GM21619 (cell line): Measurements from ENCODE around the gene UGT2B28.
"Not testable (repeated sequence)": the region's sequence is repeated elsewhere in the genome, so short reads cannot be mapped to it uniquely, and the experiment has no call there.

Experiments used
- ATAC-seq: cut with Tn5 transposase; IDR thresholded peaks from one replicate; pipeline ENCODE4 v1.9.1; 2021; ENCODE audit not compliant: unreplicated experiment

The UGT2B28 gene

DNA sequence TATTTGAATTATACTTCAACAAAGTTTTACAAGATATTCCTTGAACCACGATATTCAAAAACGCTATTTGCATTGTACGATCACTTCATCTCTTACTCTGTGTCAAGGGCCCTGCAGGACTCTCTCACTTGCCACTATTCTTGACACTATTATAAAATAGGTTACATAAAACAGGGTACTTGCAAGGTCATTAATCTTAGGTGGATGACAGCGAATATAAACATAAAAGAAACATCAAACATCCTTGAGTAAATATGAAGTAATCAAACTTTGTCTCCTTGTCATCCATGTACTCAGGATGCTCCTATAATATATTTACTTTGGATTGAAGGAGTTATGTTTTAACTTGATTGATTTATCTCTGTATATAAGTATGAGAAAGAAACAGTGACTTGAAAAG, at the start of gene UGT2B28:
Gene UGT2B28 (plus strand): TSS at position 395 of the 400 bp plus-strand sequence. CDS start 26 bp downstream, outside the sequence.
- not testable (repeated sequence) for ATAC-seq

DNA sequence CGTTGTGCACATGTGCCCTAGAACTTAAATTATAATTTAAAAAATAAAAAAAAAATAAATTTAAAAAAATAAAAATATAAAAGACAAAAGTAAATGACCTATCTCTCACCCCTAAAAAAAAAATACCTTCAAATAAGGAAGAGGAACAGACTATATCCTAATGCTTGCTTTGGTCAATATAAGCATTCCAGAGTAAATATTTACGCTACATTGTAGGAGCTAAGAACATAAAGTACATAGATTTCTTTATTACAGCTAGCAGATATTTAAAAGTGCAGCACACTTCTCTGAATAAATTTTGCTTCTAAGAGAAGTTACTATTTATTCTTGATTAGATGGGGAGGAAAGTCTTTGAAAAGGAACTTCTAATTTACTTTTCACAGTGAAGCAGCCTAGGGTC, 41.2 kb upstream of the UGT2B28 start:
- no peak for ATAC-seq

DNA sequence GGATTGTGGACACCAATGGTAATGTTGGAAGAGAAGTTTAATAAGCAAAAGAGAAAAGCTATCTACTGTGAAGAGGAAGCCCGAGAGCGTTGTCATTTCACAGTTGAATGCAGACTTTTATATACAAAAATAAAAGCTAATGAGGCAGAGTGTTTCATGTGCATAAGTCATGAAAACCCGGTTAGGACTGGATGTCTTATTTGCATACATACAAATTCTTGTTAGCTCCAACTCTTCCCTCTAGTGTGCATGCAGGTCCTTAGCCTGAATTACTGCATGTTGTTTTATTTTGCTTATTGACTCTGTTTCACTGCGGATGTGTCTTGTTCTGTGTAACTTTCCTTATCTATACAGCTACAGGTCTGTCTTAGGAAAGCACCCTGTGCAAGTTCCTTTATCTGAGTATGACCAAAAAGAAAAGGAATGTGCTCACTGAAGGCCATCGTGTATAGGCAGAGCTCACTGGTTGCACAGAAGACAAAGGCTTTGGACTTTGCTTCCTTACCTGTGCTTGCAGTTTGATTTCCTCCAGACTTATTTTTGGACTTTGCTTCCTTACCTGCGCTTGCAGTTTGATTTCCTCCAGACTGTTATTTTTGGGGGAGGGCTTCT, 40.6 kb upstream of the UGT2B28 start:
- no peak for ATAC-seq

DNA sequence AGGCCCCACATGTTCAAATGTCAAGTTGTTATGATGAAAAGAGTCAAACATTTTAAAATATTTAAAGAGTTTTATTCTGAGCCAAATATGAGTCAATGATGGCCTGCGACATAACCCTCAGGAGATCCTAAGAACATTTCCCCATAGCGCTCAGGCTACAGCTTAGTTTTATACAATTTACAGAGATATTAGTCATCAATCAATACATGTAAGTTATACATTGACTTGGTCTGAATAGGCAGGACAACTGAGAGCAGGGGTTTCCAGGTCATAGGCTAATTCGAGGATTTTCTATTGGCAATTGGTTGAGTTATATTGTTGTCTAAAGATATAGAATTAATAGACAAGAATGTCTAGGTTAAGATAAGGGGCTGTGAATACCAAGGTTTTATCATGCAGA, 39.5 kb upstream of the UGT2B28 start:
- not testable (repeated sequence) for ATAC-seq

DNA sequence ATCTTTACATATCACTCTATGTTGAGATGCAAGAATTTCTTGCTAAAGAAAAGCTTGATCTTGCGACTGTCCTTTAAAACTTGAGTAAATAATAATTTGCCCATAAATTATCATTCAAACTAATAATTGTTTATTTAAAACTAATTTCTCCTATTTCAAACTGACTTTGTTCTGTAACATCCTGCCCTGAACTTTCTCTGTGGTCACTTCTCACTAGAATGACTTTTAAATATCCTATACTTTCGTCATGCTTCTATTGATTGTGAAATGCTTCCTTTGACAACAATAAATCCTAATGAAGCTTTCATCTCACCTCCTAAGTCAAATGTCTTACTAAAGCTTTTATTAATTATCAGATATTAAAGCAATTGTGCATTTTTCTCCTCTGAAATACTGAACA, 38.5 kb upstream of the UGT2B28 start:
- ATAC-seq, result not testable (repeated sequence)

DNA sequence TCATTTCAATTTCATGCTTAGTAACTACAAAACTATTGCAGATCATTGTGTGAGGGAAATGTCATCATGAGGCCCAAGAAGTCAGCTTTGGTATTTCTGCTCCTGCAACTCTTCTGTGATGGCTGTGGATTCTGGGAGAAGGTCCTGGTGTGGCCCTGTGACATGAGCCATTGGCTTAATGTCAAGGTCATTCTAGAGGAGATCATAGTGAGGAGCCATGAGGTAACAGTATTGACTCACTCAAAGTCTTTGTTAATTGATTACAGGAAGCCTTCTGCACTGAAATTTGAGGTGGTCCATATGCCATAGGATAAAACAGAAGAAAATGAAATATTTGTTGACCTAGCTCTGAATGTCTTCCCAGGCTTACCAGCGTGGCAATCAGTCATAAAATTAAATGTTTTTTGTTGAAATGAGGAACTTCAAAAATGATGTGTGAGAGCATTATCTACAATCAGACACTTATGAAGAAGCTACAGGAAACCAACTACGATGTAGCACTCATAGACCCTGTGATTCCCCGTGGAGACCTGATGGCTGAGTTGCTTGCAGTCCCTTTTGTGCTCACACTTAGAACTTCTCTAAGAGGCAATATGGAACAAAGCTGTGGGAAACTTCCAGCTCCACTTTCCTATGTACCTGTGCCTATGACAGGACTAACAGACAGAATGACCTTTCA, 37.6 kb upstream of the UGT2B28 start:
- ATAC-seq, result not testable (repeated sequence)

DNA sequence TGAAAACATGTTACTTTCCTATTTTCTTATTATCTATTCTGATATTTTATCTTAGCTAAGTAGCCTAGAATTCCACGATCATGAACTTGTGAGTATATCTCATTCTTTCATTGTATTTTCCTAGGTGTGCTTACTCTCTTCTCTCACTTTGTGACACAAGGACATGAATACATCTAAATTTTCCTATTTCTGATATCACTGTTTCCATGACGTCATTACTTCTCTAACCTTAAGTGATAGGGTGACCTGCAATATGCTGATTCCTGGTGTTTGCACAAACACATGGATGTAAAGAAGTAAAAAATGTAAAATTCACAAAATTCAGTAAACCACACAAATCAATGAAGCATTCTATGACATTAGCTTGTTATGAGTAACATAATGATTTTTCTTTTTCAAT, 29.4 kb upstream of the UGT2B28 start:
- ATAC-seq, result not testable (repeated sequence)

DNA sequence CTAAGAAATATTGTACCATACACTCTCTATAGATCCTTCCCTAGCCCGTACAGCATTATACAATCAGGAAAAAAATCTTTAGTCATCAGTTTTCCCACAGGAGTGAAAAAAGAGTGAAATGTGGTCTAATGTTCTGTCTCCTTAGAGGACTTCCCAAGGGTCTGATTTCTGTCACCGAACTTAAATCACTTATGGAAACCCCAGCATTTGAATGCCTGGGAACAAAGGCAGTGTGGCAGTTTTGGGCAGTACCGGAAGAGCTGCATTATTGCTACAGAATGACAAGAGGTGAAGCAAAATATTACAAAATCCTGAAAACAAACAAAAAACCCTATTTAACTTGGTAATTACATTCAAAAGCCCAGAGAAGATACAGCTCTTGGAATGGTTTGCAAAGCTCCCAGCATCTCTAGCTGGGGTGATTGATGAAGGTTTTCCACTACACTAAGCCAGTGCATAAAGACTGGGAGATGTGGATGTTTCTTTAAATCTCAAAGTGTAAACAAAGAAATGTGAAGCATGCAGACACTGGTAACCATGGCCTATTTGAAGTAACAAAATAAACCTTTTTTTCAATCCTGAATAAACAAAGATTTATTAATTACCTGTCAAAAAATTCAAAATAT, 27.0 kb upstream of the UGT2B28 start:
- not testable (repeated sequence) for ATAC-seq

DNA sequence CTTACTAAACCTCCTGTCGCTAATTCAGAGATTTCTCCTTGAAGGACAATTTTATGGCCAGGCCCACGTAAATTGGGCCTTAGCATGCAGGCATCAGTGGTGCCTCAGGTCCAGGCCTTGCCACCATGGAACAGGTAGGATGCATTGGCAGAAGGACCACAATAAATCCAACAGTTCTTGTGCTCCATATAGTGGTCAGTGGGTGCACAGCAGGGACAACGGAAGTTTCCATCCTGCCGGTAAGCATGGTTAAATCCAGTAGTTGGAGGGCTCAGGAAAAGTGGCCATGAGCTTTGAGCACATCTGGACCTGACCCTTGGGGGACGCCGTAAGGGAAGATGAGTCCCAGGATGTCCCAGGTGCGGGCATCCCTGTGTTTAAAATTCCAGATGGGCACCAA, 11.7 kb upstream of the UGT2B28 start:
- ATAC-seq, result not testable (repeated sequence)

DNA sequence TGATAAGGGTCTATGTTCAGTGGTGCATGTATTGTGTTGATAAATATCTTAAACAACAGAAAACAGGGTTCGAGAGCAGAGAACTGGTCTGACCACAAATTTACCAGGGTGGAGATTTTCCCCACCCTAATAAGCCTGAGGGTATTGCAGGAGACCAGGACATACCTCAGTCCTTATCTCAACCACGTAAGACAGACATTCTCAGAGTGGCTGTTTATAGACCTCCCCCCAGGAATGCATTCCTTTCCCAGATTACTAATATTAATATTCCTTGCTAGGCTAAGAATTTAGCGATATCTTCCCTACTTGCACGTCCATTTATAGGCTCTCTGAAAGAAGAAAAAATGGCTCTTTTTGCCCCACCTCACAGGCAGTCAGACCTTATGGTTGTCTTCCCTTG, 16.1 kb downstream of the UGT2B28 start:
- ATAC-seq, result not testable (repeated sequence)

DNA sequence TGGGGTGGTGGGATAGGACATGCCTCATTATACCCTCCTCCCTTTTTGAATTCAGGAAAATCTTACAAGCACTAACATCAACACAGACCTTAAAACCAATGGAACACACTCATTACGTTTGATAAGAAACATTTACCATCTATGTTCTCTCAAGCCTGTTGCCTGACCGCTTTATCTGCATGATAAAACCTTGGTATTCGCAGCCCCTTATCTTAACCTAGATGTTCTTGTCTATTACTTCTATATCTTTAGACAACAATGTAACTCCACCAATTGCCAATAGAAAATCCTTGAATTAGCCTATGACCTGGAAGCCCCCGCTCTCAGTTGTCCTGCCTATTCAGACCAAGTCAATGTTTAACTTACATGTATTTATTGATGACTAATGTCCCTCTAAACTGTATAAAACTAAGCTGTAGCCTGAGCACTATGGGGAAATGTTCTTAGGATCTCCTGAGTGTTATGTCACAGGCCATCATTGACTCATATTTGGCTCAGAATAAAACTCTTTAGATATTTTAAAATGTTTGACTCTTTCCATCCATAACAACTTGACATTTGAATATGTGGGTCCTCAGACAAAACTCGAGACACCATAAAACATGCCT, 28.3 kb downstream of the UGT2B28 start:
- not testable (repeated sequence) for ATAC-seq

DNA sequence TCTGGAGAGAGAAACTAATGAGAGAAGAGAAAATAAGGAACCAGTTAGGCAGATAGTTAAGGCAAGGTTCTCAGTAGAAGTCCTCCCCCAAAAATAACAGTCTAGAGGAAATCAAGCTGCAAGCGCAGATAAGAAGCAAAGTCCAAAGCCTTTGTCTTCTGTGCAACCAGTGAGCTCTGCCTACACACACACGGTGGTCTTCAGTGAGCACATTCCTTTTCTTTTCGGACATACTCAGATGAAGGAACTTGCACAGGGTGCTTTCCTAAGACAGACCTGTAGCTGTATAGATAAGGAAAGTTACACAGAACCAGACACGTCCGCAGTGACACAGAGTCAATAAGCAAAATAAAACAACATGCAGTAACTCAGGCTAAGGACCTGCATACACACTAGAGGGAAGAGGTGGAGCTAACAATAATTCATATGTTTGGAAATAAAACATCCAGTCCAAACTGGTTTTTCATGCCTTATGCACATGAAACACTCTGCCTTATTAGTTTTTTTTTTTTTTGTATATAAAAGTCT, 29.3 kb downstream of the UGT2B28 start:
- not testable (repeated sequence) for ATAC-seq

DNA sequence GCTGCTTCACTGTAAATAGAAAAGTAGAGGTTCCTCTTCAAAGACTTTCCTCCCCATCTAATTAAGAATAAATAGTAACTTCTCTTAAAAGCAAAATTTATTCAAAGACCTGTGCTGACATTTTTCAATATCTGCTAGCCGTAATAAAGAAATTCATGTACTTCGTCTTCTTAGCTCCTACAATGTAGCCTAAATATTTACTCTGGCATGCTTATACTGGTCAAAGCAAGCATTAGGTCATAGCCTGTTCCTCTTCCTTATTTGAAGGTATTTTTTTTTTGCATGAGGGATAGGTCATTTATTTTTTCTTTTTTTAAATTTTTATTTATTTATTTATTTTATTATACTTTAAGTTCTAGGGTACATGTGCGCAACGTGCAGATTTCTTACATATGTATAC, 30.0 kb downstream of the UGT2B28 start:
- ATAC-seq, result not testable (repeated sequence)

DNA sequence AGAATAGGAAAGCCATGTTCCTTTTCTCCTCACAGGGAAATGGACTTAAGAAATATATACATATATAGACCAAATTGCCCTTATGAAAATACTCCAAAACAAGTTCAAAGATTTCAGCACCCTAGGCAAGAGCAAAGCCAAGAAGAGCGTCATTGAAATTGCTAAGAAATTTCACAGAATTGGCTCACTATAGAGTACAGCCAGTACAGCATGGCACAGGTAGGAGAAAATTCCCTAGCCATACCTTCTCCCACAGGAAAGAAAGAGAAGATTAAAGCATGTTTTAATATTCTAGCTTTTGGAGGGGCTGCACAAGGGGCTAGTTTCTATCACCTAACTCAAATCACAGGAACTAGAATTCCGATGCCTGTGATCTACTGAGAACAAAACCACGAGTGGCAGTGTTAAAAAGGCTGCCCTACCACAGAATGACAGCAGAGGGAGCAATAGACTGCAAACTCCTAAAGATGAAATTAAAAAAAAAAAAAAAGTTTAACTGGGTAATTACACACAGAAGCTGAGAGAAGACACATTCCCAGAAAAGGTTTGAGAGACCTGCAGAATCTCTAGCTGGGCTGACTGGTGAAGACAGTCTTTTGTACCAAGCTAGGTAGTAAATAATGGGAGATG, 37.5 kb downstream of the UGT2B28 start:
- not testable (repeated sequence) for ATAC-seq

DNA sequence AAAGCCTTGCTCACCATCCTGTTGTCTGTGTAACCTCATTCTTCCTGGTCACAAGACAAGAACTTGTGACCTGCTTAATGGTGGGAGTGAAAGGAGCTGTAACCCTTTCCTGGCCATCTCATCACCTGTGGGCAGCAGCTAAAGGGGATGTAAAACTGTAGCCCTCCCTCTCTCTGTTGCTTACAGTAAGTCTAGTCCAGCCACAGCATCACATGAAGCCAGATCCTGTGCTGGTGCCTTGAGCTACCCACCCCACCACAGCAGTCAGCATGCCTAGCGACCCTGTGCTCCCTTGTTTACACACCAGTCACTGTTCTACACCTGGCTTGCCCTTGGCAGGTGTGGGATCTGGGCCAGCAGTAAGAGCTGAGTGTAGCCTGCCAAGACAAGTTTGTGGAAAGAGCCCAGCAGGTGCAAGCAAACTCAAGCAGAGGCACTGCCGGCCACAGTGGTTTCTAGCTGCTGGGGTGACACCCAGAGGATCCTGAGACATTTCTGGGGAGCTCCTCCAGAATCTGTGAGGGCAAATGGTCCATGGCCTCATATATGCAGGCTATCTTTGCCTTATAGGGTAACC, 41.0 kb downstream of the UGT2B28 start:
- no peak for ATAC-seq

DNA sequence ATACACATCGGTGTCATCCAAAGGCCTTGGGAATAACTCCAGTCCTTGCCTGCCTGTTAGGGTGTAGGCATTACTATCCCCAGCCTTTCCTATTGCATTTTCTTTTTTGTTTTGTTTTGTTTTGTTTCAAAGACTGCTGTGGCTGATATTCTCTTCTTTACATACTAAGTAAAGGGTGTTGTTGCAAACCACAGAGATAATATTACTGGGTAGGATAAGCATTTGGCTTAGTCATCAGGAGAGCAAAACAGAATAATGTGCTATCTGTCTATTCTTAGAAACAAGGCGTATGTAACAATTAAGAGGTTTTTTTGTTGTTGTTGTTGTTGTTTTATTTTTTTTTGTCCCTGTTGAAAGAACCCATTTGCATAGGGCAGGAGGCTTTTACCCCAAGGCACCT, 41.8 kb downstream of the UGT2B28 start:
- ATAC-seq, result no peak

DNA sequence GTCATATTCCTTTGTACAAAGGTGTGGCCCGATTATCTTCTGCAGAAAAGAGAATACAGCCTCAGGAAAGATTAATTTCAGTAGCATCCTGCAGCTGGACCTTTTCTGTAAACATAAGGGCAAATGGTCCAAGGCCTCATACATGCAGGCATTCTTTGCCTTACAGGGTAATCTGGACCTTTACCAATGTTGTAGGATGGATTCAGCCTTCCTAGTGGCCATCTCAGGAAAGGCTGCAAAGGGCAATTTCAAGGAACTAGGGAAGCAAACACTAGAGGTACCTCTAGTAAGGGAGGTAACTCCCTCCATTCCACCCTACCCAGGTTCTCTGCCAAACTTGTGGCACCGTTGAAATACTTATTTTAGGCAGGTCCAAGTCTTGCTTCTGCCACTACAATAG, 43.0 kb downstream of the UGT2B28 start:
- ATAC-seq, result no peak

DNA sequence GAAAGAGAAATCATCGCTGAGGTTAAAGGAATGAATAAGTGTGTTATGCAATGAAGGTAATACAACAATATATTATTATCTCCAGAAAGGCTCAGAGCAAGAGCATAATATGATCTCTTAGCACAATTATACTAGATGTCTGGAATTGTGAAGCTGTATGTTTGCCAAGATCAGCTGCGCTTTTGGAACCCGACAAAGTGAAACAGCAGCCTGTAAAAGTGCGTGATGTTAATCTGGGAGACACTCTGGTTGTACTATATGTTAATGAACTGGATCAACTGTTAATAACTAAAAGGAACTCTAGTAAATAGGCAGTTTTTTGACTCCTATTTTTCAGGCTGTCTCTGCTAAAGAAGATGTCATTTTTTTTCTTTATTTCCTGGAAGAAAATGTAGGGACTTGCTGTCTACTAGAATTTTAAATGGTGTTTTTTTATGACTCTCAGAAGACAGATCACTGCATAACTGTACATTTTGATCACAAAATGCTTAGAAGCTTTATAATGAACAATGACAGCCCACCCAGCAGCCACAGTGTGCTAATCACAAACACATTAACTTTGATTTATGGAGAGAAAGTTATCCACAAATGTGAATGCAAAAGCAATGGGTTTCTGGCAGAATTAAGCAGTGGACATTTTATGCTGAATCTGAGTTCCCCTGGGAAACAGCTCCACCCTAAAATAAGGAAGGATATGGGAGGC, 50.2 kb downstream of the UGT2B28 start:
- ATAC-seq, result no peak

DNA sequence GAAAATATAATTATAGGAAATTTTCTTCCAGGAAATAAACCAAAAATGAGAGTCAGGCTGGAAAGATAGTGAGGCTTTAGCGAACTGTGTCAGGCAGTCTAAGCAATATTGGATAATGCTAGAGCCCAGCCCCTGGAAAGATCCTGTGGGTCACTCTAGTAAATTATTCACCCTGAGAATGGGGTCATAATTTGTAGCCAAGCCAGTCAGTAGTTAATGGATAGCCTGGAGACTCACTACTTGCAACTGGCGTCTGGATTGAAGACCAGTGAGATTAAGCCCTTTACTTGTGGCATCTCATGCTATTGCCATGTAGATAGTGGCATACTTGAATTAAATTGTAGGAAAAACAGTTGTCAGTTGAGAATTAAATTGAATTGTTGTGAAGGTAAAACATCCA, 51.0 kb downstream of the UGT2B28 start:
- ATAC-seq, result not testable (repeated sequence)

DNA sequence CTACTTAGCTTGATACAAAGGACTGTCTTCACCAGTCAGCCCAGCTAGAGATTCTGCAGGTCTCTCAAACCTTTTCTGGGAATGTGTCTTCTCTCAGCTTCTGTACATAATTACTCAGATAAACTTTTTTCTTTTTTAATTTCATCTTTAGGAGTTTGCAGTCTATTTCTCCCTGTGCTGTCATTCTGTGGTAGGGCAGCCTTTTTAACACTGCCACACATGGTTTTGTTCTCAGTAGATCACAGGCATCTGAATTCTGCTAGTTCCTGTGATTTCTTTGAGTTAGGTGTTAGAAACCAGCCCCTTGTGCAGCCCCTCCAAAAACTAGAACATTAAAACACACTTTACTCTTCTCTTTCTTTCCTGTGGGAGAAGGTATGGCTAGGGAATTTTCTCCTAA, 55.2 kb downstream of the UGT2B28 start:
- ATAC-seq, result not testable (repeated sequence)
